ENCODE data around the gene RDH13. TPM values are rescaled to one million over a fixed set of nuclear protein-coding genes. Genes with fewer than 3 reads are reported as not detected.

The RDH13 gene
- total RNA-seq, 1 donor from 2014 or later, result 37.9 TPM

GRCh38 chr19:55047951-55048350 is 15.0 kb downstream of the RDH13 start:
- no peaks in the 10 kb centered on the region for H3K4me1 Mint-ChIP-seq (ENCODE audit: unreplicated experiment)
- no peak for DNase-seq (ENCODE audit: extremely low spot score, unreplicated experiment)
- H3K36me3 Mint-ChIP-seq, result peaks cover 5% of the 10 kb centered on the region
- no peak overlapping the region for H3K27ac Mint-ChIP-seq
- no peak overlapping the region for H3K4me3 Mint-ChIP-seq
- TF ChIP-seq CTCF (conservative IDR thresholded peaks at IDR 0.05), result no peak
- no peaks in the 10 kb centered on the region for H3K27me3 Mint-ChIP-seq
- no peaks in the 10 kb centered on the region for H3K9me3 Mint-ChIP-seq

- Mint-ChIP-seq H3K36me3 (peaks cover 4% of the 10 kb centered on the region), H3K27me3 (no peaks in the 10 kb centered on the region), H3K4me1 (ENCODE audit: unreplicated experiment) (no peaks in the 10 kb centered on the region), H3K27ac (no peak overlapping the region), H3K4me3 (no peak overlapping the region), H3K9me3 (no peaks in the 10 kb centered on the region)
- no peak for TF ChIP-seq CTCF (conservative IDR thresholded peaks at IDR 0.05)
- DNase-seq (ENCODE audit: extremely low spot score, unreplicated experiment), result no peak
Measured at GRCh38 chr19:55046975-55047622, 15.8 kb downstream of the RDH13 start.

GRCh38 chr19:55044771-55045716 is 17.9 kb downstream of the RDH13 start:
- Mint-ChIP-seq H3K27me3 (no peaks in the 10 kb centered on the region), H3K27ac (no peak overlapping the region), H3K4me1 (ENCODE audit: unreplicated experiment) (no peaks in the 10 kb centered on the region), H3K36me3 (no peaks in the 10 kb centered on the region), H3K9me3 (no peaks in the 10 kb centered on the region), H3K4me3 (no peak overlapping the region)
- no peak for TF ChIP-seq CTCF (conservative IDR thresholded peaks at IDR 0.05)
- no peak for DNase-seq (ENCODE audit: extremely low spot score, unreplicated experiment)

GRCh38 chr19:55044286-55044685 is 18.7 kb downstream of the RDH13 start:
- Mint-ChIP-seq H3K36me3 (peaks cover 4% of the 10 kb centered on the region), H3K4me1 (ENCODE audit: unreplicated experiment) (no peaks in the 10 kb centered on the region), H3K27me3 (no peaks in the 10 kb centered on the region), H3K4me3 (no peak overlapping the region), H3K9me3 (no peaks in the 10 kb centered on the region), H3K27ac (no peak overlapping the region)
- TF ChIP-seq CTCF (conservative IDR thresholded peaks at IDR 0.05), result no peak
- DNase-seq (ENCODE audit: extremely low spot score, unreplicated experiment), result no peak

- Mint-ChIP-seq H3K27ac (no peak overlapping the region), H3K27me3 (no peaks in the 10 kb centered on the region), H3K4me1 (ENCODE audit: unreplicated experiment) (no peaks in the 10 kb centered on the region), H3K9me3 (no peaks in the 10 kb centered on the region), H3K36me3 (peaks cover 4% of the 10 kb centered on the region), H3K4me3 (no peak overlapping the region)
- TF ChIP-seq CTCF (conservative IDR thresholded peaks at IDR 0.05), result no peak
- no peak for DNase-seq (ENCODE audit: extremely low spot score, unreplicated experiment)
Measured at GRCh38 chr19:55042688-55043087, 20.3 kb downstream of the RDH13 start.
